Activated T-cell treated with anti-CD3 and anti-CD28 coated beads for 1 hour (primary cell): Measurements from ENCODE around the gene SLC37A2.
A peak's percentile ranks its signal among the peaks of the same experiment; 100 is the strongest.
"Not testable (repeated sequence)": the region's sequence is repeated elsewhere in the genome, so short reads cannot be mapped to it uniquely, and the experiment has no call there.

Source experiments
- DNase-seq: peaks from one replicate; pipeline ENCODE4 v3.0.0-alpha.2; 2020; ENCODE audit warnings: low read depth

Gene SLC37A2

DNA sequence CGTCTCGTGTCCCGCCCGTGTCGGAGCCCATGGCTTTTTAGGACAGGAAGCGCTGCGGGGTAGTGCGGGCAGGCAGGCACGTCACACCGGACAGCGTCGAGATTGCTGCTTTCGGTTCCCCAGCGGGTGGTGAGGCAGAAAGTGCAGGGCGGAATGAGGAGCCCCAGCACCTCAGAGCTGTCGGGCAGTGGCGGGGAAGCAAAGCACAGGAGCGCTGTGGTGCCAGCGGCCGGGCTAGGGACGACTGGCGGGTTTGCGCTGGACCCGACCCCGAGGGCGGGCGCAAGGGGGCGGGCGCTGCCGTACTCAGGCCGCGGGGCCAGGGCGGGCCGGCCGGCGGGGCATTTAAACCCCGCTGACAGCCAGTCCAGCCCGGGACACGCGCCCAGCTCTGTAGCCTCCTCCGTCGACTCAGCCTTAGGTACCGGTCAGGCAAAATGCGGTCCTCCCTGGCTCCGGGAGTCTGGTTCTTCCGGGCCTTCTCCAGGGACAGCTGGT lies at the start of gene SLC37A2:
Gene SLC37A2, plus strand, starts transcription at position 375 of the 498 bp plus-strand sequence. Its CDS starts 63 bp downstream, at position 438.
- peak; percentile 15 for DNase-seq

DNA sequence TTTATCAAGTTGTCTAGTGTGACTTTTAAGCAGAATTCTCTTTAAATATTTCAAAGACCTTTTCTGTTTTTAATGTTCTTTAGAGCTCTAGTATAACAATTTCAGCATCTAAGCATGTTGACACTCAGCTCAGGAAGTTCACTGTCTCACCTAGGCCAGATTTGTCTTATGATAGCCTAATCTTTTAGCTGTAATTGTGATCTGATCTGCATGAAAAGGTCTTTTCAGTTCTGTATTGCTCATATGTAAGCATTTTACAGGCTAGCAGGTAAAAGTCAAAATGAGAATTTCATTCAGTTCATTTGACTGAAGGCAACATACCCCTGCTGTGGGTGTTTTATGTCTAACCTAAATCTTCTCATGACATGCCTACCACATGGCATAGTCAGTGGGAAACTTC lies 46.7 kb upstream of the SLC37A2 start:
- DNase-seq: no peak

DNA sequence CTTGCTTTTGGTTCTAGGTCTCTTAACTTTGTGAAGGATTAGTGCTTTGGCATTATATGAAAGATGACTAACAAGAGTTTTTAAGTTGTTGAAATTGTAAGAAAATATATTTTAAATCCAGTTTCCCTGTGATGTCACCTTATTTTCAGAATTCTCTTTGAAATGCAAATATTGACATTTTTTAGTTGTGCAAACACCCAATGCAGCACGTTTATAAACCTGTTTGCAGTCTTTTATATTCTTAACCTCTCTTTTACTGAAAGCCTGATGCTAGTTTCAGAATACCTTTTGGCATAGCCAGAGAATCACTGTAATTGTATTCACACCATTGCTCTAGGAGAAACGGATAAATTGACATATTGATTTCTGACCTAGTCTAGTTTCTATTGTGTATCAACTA lies 42.8 kb upstream of the SLC37A2 start:
- DNase-seq: no peak

DNA sequence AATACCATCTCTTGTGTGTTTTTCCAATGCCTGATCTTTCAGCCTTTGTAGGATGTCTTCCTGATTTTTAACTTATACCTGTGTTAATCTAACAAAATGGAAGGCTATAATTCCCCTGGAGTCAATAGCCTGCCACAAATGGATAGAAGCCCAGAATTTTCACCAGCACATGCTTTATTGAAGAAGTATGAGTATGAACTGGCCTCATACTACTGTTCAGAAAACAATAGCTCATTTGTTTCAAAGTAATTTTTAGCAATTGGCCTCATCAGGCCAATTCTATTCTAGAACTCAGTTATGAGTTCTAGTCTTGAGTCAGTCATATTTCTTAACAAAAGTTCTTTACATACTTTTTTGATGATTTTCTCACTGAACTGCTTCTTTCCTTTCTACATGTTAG lies 40.6 kb upstream of the SLC37A2 start:
- no peak for DNase-seq

DNA sequence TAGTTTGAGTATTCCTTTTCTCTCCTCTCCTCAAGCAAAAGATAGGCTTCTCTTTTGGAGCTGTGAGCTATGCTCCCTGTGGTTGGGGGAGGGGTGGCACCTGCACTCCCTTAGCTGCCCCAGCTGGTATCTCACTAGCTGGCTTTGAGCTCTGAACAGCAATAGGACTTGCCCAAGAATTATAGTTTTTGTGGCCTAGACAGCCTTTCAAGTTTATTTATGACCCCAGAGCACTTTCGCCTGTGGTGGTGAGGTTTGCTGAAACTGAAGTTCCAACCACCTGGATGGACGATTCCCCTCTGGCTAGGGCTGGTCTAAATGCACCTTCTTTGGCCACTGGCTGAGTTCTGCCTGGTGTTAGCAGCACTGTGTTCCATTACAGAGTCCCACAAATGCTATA lies 37.1 kb upstream of the SLC37A2 start:
- no peak for DNase-seq

DNA sequence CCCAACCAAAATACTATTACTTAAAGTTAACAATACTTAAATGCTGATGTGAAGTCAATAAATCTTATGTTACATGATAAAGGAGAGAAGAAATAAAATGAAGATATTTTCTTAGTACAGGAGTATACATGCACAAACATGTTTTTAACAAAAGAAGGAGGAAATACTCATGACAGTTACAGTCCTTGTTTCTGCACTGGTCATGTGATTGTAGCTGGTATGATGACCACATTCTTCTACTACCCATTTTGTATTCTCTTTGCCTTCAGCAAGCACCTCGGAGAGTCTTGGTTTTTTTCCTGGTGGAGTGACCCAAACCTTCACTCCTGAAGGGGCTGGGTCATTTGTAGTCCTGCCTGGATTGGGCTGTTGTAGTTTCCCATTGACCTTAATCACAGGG lies 33.7 kb upstream of the SLC37A2 start:
- not testable (repeated sequence) for DNase-seq

DNA sequence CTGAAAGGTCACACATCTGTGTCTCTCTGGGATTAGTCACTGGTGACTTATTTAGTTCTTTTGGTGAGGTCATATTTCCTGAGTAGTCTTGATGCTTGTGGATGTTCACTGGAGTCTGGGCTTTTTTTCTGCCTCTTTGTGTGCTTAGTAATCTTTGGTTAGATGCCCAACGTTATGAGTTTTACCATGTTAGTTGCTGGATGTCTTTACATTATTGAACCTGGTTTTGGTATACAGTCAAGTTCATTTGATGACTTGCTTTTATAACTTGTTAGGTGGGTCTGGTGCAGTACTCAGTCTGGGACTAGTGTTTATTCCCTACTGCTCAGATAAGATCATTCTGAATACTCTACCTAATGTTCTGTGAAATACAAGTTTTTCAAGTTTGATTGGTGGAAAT lies 26.2 kb upstream of the SLC37A2 start:
- DNase-seq: no peak

DNA sequence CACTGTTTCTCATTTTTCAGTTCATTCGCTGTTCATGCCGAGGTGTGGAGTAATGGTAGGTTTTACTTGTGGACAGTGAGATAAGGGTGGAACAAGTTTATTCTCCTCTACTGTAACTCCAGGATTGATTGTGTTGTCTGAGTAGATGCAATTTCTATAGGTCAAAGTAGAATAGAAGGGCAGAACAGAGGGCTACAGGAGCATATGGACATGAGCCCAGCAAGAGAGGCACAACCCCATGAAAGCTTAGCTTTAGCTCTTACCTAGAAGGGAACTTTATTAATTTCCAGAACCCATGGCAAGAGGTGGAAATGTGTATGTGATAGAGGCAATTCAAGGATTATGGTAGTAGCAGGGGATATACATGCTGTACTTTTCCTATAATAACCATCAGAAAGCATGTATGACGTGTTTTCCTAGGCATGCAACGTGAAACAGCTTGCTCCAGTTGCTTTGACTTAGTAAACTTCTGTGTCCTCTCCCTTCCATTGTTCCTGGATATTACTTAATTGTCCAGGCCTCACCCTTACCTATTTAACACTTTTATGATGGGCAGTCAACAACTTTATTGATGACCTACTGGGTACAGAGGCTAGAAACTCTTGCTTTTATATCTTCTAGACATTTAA lies 13.8 kb upstream of the SLC37A2 start:
- no peak for DNase-seq

DNA sequence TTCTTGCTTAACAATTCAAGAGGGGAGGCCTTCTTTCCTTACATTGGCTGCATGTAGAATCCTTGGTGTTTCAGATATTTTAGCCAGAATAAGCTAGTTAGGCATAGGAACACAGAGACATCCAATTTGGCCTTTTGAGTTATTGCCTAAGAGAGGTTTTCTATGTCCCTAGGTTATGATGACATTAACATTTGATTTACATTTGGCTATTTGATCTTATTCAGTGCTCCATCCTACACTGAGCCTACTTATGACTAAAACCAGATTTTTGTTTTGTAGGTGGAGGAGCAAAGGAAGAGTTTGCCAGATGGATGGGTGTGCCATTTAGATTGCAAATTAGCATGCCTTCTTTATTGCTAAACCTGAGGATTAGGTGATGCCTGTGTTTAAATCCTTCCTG lies 11.1 kb upstream of the SLC37A2 start:
- no peak for DNase-seq

DNA sequence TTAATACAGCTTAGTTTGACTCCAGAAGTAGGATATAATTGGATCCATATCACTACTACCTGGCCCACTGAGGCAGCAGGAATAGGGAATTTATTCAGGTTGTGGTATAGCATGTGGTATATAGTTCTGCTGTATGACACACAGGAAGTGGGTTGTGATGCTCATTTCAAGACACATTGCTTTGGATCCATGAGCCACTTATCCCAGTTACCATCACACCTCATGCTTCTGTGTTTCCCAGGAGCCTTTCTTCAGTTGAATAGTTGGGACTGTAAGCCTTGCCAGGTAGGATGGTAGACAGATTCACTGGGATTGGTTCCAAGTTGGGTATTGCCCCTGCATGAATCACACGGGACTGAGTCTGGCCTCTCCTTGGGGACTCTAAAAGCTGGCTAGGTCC lies 9.9 kb upstream of the SLC37A2 start:
- DNase-seq: no peak

DNA sequence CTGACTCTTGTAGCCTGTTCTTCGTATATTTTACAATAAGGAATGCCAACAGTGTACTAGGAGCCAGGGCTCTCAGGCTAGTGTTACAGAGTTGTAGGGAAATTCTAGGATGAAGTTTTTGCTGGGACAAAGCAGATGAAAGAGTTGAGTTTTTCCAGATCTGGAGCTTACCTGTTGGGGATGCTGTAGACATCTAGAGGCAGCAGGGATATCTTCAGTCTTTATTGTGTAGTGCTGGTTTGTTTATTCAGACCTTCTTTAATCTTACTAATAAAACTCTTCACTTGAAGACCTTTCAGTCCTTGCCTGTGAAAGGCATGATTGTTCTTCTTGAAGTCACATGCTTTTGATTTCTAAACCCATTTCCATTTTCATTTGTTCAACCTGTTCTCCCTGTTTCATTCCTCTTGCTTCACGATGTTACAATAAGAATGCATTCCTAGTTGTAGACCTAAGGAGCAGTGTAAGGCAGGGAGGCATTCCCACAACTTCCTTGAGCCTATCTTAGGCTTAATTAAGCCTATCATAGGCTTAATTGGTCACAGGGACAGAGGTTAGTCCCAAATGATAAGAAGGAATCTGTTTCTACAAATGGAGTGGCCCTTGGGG lies 7.9 kb upstream of the SLC37A2 start:
- no peak for DNase-seq

DNA sequence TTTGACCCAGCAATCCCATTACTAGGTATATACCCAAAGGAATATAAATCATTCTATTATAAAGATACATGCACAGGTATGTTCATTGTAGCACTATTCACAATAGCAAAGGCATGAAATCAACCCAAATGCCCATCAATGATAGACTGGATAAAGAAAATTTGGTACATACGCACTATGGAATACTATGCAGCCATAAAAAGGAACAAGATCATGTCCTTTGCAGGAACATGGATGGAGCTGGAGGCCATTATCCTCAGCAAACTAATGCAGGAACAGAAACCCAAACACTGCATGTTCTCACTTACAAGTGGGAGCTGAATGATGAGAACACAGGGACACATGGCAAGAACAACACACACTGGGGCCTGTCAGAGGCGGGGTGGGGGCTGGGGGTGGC lies 7.0 kb upstream of the SLC37A2 start:
- DNase-seq: not testable (repeated sequence)

DNA sequence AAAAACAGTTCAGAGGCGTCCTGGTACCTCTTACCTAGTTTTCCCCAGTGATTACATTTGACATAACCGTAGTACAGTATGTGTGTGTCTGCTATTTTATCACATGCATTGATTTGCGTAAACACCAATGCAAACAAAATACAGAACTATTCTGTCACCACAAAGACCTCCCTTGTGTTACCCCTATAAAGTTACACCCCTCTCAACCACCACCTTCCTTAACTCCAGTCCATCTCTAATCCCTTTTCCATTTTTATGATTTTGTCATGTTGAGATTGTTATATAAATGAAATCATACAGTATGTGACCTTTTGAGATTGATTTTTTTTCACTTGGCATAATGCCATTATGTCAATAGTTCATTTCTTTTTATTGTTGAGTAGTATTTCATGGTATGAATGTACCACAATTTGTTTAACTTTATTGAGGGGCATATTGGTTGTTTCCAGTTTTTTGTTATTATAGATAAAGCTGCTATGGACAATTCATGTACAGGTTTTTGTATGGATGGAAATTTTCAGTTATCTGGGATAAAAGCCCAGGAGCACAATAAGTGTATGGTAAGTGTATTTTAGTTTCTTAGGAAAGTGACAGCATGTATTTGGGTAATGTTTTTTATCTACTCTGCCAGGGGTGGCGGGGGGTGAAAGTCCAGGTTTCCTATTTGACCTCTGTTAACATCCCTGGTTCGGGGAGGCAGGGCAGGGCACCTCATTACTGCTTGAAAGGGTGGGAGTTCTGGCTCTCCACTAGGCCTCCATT lies 6.0 kb upstream of the SLC37A2 start:
- no peak for DNase-seq

DNA sequence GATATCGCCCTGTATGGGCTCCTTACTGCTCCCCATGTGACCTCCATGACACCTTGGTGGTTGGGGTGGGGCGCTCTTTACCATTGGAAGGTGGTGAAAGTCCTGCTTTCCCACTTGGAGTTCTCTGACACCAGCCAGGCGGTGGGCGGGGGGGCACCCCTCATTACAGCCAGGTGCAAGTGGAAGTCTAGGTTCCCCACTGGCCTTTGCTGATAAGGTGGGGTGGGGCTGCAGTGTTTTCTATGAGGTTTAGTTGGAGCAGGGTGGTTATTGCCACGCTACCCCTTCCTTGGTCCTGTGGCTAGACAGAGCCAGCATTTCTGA lies 5.5 kb upstream of the SLC37A2 start:
- DNase-seq: no peak

DNA sequence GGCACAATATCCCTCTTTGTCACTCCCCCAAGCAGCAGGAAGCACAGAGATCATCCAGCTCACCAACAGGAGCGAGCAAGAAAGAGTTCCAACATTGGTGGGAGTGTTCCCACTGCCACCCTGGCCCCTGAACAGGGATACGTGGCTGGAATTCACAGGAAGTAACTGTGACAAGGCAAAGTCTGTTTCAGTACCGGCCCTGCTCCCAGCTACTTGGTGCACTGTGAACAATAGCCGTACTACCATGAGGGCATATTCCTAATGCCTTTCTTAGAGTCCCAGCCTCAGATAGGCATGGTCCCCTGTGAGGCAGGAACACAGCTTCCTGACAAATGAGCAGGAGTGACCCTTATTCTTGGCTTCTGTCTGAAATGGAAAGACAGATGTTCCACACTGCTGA lies 1.8 kb upstream of the SLC37A2 start:
- no peak for DNase-seq

DNA sequence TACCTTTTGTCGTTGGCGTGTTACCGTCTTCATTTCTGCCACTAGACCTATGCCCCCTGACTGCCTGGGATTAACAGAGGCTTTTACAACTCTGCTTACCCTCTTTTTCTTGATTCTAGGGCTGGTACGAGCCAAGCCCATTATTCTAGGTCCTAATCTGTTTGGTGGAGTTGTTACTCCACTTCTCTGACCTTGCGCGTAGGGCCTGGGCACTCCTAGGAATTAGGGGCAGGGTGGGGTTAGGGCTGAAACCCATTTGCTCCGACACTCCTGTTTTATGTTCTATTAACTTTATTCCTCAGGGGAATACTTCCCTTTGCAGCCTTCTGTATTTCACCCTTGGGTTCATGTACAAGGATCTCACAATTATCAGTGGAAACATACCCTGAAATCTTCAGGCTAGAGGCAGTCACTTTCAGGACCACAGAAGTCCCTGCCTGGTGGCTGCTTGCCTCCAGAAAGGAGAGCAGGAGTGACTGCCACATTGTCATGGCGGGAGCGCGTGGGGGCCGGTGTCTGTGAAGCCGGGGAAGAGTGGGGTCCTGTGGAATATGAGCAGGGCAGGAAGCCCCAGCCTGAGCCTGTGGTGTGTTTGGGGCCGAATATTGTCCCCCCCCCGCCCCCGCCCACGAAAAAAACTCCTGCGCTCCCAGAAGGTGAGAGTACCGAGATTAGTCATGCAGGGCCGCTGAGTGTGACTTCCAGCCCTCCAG lies 731 bp upstream of the SLC37A2 start:
- no peak for DNase-seq

DNA sequence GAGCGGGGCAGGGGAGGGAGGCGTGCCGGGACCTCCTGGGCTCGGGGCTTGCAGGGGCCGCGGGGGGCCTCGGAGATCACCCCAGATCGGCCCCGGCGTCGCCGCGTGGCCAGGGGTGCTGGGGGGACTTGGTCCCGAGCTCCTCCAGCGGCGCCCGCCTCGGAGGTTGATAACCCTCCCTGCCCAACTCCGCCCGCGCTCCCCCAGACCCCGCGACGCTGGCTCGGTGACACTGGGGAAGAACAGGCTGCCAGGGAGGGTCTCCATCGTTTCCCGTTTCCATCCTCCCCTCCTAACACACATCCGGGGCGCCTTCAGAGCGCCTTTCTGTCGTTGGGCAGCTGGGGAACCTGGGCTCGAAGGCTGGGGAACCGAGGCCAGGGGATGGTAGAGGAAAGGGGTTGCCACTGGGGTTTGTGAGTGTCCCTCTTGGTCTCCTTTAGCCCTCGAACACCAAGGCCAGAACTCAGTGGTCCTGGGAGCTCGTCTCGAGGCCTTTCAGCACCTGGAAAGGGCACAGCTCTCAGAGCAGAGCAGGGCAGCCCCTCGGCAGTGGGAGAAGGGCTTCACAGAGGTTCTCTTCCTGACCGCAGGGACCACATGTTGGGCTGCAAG lies 431 bp downstream of the SLC37A2 start:
- DNase-seq: no peak

DNA sequence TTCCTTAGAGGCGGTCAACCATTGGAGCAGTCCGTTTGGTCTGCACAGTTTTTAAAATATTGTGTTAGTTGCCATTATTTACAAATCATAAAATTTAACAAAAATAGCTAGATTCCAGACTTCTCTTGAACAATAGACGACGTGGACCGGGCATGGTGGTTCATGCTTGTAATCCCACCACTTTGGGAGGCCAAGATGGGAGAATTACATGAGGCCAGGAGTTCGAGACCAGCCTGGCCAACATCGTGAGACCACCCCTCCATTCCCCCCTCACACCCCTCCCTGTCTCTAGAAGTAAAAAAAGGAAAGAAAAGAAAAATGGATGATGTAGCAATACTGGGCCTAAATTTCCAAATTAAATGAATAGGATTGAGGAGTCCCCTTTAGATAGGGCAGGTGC lies 965 bp downstream of the SLC37A2 start:
- DNase-seq: no peak

DNA sequence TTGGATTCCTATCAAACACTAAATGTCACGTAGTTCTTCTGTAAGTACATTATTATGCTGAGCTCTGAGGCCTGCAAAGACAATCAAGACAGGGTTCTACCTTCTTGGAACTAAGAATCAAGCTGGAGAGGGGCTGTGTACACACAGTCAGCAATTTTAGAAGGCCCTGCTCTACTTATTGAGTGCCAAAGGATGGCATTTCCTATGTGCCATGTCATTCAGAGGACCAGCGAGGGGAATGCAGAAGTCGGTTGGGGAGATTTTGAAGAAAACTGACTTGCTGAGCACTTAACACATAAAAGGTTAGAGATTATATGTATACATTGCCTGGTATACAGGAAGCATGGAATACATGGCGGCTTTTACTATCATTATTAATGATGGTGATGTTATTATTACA lies 5.3 kb downstream of the SLC37A2 start:
- DNase-seq: no peak

DNA sequence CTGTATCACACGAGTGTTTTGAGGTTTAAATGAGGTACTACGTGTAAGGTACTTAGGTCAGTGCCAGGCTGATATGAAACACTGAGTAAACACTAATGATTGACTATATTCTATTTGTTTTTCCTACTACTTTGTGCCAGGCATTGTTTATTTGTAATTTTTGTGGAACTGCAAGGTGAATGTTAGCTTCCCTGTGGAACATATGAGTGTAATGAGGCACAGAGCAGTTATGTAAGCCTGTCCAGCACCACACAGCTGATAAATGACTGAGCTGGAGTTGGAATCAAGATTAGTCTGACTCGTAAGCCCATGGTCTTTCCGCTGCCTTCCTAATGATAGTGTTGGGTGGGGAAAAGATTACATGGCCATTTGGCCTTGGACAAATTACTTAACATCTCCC lies 5.9 kb downstream of the SLC37A2 start:
- DNase-seq: no peak

DNA sequence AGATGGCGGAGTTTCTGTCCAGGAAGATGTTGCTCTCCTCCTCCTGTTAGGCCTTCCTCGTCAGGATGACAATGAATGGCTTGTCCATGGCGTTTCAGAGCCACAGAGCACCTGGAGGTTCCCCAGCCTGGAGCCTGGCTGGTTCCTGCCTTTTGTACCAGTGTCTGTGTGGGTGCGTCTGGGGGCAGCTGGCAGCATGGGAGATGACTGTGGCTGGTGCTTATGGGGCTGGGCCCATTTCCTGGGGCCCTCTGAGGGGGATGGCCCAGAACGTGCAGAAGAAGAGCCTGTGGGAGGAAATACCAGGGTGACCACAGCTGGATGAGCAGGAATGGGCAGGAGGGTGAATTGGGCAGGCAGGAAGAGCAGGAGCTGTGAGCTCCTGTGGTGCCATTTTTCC lies 6.7 kb downstream of the SLC37A2 start:
- DNase-seq: no peak

DNA sequence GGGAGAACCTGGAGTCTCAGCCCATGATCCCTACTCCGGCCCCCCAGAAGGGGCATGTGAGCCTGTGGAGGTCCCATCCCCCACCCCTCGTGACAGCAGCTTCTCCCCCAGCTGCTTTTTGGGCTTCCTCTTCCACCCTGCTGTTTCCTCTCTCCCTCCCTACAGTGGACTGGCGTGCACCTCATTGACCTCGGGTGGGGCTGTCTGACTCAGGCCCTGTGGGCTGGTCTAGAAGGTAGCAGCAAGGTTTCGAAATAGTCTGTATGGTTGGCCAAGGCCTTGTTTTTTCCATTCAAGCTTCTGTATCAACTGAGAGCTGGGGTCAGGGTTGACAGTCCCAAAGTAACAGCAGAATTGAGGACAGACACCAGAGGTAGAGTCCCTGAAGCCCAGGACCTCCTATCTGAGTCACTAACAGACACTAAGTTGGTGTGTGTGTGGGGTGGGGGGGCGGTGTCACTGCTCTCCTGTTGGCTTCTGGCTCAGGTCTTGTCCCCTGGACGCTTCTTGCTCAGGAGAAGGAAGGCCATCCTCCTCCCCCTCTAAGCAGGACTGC lies 7.7 kb downstream of the SLC37A2 start:
- no peak for DNase-seq
